HEK293 (cell line): ENCODE results near the gene ALG8.
A peak's percentile ranks its signal among the peaks of the same experiment; 100 is the strongest.

ENCODE experiments used
- CTCF ChIA-PET: fragments of 350-600 bp; formaldehyde crosslinking; extraction: SDS; loops from one replicate; lab custom pipeline; 2021; ENCODE audit warnings: antibody characterized with exemption; lab: Yijun Ruan, JAX
- POLR2A ChIA-PET: fragments of 300-600 bp; formaldehyde crosslinking; extraction: SDS; loops from one replicate; lab custom pipeline; 2020; ENCODE audit warnings: antibody characterized with exemption, inconsistent platforms; lab: Yijun Ruan, JAX
- H3K27ac ChIP-seq: fragments of 200-500 bp; sonication (Bioruptor generic); 2 replicates; pipeline ENCODE4 v1.5.1; 2014; ENCODE audit warnings: low read depth, low read length, control low read depth, inconsistent platforms; ENCODE audit errors: extremely low read depth
- H3K36me3 ChIP-seq, 2 experiments: fragments of 200-500 bp in 1 of 2; sonication (Bioruptor generic) in 1 of 2; 1 replicate in 1 of 2; 2 replicates in 1 of 2; pipeline ENCODE4 v1.5.1; 2014 to 2017; ENCODE audit warnings: inconsistent platforms in 2 of 2, low read length in 2 of 2; ENCODE audit not compliant: control insufficient read depth in 2 of 2, insufficient read depth in 1 of 2
- H3K4me1 ChIP-seq: fragments of 200-500 bp; sonication (Bioruptor generic); 2 replicates; pipeline ENCODE4 v1.5.1; 2014; ENCODE audit warnings: mild to moderate bottlenecking, low read length, inconsistent platforms; ENCODE audit not compliant: control insufficient read depth, insufficient read depth
- H3K4me3 ChIP-seq: 2 replicates; pipeline ENCODE4 v1.5.1; 2011; ENCODE audit warnings: low read depth, mild to moderate bottlenecking, control low read depth, low read length, moderate library complexity
- H3K9me3 ChIP-seq: fragments of 200-500 bp; sonication (Bioruptor generic); 2 replicates; pipeline ENCODE4 v1.5.1; 2014; ENCODE audit warnings: low read depth, low read length, inconsistent platforms; ENCODE audit not compliant: control insufficient read depth, insufficient read depth
- PATZ1 ChIP-seq: fragments of 450-650 bp; formaldehyde crosslinking; IDR thresholded peaks from 2 replicates; pipeline ENCODE4 v1.5.1; 2016; ENCODE audit warnings: missing biosample characterization, missing genetic modification characterization
- PBX3 ChIP-seq: sonication (generic); formaldehyde crosslinking; IDR thresholded peaks from 2 replicates; pipeline ENCODE4 v1.8.1; 2022; ENCODE audit warnings: mild to moderate bottlenecking, moderate library complexity, missing genetic modification reagents
- WT1 ChIP-seq: fragments of 450-650 bp; formaldehyde crosslinking; IDR thresholded peaks from 2 replicates; pipeline ENCODE4 v1.5.1; 2016; ENCODE audit warnings: missing biosample characterization, missing genetic modification characterization
- YY1 ChIP-seq: fragments of 450-650 bp; formaldehyde crosslinking; IDR thresholded peaks from 2 replicates; pipeline ENCODE4 v1.5.1; 2018; ENCODE audit warnings: missing biosample characterization, missing genetic modification characterization
- ZBTB10 ChIP-seq: fragments of 450-650 bp; formaldehyde crosslinking; IDR thresholded peaks from 2 replicates; pipeline ENCODE4 v1.5.1; 2016; ENCODE audit warnings: missing biosample characterization, missing genetic modification characterization
- ZFP69B ChIP-seq: fragments of 450-650 bp; formaldehyde crosslinking; IDR thresholded peaks from 2 replicates; pipeline ENCODE4 v1.5.1; 2016; ENCODE audit warnings: missing biosample characterization, missing genetic modification characterization
- ZNF175 ChIP-seq: fragments of 450-650 bp; formaldehyde crosslinking; IDR thresholded peaks from 2 replicates; pipeline ENCODE4 v1.5.1; 2016; ENCODE audit warnings: missing biosample characterization, missing genetic modification characterization
- ZNF19 ChIP-seq: fragments of 450-650 bp; formaldehyde crosslinking; IDR thresholded peaks from 2 replicates; pipeline ENCODE4; 2016; ENCODE audit warnings: missing biosample characterization, missing genetic modification characterization, low read depth
- ZNF23 ChIP-seq: fragments of 450-650 bp; formaldehyde crosslinking; IDR thresholded peaks from 2 replicates; pipeline ENCODE4 v1.5.1; 2016; ENCODE audit warnings: missing biosample characterization, missing genetic modification characterization, borderline replicate concordance
- ZNF274 ChIP-seq, 2 experiments: fragments of 200-500 bp in 1 of 2; fragments of 450-650 bp in 1 of 2; sonication (Bioruptor generic) in 1 of 2; formaldehyde crosslinking in 1 of 2; IDR thresholded peaks; 2 replicates each; pipeline versions ENCODE4 v1.5.1 to v1.6.1; 2014 to 2016; ENCODE audit warnings: borderline replicate concordance in 1 of 2, inconsistent platforms in 1 of 2, low read length in 1 of 2, missing biosample characterization in 1 of 2, missing genetic modification characterization in 1 of 2
- ZNF423 ChIP-seq: fragments of 450-650 bp; formaldehyde crosslinking; IDR thresholded peaks from 2 replicates; pipeline ENCODE4 v1.5.1; 2016; ENCODE audit warnings: missing biosample characterization, missing genetic modification characterization
- ZNF654 ChIP-seq: fragments of 450-650 bp; formaldehyde crosslinking; IDR thresholded peaks from 2 replicates; pipeline ENCODE4 v1.5.1; 2016; ENCODE audit warnings: low read depth, missing biosample characterization, missing genetic modification characterization
- ZNF837 ChIP-seq: fragments of 450-650 bp; formaldehyde crosslinking; IDR thresholded peaks from 2 replicates; pipeline ENCODE4 v1.5.1; 2016; ENCODE audit warnings: missing biosample characterization, missing genetic modification characterization
- ZSCAN23 ChIP-seq: fragments of 450-650 bp; formaldehyde crosslinking; IDR thresholded peaks from 2 replicates; pipeline ENCODE4 v1.5.1; 2016; ENCODE audit warnings: missing biosample characterization, missing genetic modification characterization
- TF ChIP-seq, protein P1 (sequence below): fragments of 450-650 bp; formaldehyde crosslinking; IDR thresholded peaks from 2 replicates; pipeline ENCODE4 v1.5.1; 2016; ENCODE audit warnings: missing biosample characterization, missing genetic modification characterization
- TF ChIP-seq, protein P2 (sequence below): fragments of 450-650 bp; formaldehyde crosslinking; IDR thresholded peaks from 2 replicates; pipeline ENCODE4 v1.5.1; 2016; ENCODE audit warnings: missing biosample characterization, missing genetic modification characterization
- TF ChIP-seq, protein P3 (sequence below): fragments of 450-650 bp; formaldehyde crosslinking; IDR thresholded peaks from 2 replicates; pipeline ENCODE4 v1.5.1; 2016; ENCODE audit warnings: missing biosample characterization, missing genetic modification characterization

The ALG8 gene

DNA sequence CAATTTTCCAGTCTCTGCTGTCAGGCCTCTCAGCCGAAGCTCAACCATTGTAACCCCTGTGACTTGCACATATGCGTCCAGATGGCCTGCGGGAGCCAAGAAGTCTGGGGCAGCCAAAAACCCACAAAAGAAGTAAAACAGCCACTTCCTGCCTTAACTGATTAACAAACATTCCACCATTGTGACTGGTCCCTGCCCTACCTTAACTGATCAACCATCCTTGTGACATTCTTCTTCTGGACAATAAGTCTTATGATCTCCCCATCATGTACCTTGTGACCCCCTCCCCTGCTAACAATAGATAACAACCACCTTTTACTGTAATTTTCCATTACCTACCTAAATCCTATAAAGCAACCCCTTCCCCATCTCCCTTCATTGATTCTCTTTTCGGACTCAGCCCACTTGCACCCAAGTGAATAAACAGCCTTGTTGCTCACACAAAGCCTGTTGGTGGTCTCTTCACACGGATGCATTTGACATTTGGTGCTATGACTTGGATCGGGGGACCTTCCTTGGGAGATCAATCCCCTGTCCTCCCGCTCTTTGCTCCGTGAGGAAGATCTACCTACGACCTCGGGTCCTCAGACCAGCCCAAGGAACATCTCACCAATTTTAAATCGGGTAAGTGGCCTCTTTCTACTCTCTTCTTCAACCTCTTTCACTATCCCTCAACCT, 58.5 kb downstream of the ALG8 start:
- POLR2A ChIA-PET, result interaction anchor here (0.7 kb wide), 1 partner anchor 70 kb away, joined by 3 read pairs; no protein-coding TSS in a partner anchor
- no peak for TF ChIP-seq PATZ1 (tag by site-specific recombination)
- TF ChIP-seq, protein P1, sequence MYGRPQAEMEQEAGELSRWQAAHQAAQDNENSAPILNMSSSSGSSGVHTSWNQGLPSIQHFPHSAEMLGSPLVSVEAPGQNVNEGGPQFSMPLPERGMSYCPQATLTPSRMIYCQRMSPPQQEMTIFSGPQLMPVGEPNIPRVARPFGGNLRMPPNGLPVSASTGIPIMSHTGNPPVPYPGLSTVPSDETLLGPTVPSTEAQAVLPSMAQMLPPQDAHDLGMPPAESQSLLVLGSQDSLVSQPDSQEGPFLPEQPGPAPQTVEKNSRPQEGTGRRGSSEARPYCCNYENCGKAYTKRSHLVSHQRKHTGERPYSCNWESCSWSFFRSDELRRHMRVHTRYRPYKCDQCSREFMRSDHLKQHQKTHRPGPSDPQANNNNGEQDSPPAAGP (tag by site-specific recombination), result no peak
- no peak for TF ChIP-seq ZNF423
- no peak for TF ChIP-seq ZNF274 (IDR thresholded peaks at IDR 0.05; ENCODE audit: low read length)
- no peak for TF ChIP-seq ZNF274 (tag by site-specific recombination; IDR thresholded peaks at IDR 0.05; ENCODE audit: borderline replicate concordance)
- no peak for TF ChIP-seq ZNF23
- TF ChIP-seq PBX3 (CRISPR knock-in tag), result no peak
- no peak for TF ChIP-seq ZNF654
- TF ChIP-seq, protein P2, sequence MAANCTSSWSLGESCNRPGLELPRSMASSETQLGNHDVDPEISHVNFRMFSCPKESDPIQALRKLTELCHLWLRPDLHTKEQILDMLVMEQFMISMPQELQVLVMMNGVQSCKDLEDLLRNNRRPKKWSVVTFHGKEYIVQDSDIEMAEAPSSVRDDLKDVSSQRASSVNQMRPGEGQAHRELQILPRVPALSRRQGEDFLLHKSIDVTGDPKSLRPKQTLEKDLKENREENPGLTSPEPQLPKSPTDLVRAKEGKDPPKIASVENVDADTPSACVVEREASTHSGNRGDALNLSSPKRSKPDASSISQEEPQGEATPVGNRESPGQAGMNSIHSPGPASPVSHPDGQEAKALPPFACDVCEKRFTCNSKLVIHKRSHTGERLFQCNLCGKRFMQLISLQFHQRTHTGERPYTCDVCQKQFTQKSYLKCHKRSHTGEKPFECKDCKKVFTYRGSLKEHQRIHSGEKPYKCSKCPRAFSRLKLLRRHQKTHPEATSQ (tag by site-specific recombination), result no peak
- TF ChIP-seq ZSCAN23 (tag by site-specific recombination), result no peak
- TF ChIP-seq, all 188 proteins: peak for 0
- H3K27ac ChIP-seq, result no peak overlapping the region
- CTCF ChIA-PET, result no interaction called here
- H3K36me3 ChIP-seq, result peaks cover 0 to 18% of the 10 kb centered on the region in 2 experiments; a peak in 1 of 3 replicates
- H3K9me3 ChIP-seq, result no peaks in the 10 kb centered on the region
- peaks cover 3% of the 10 kb centered on the region; the same call in 1 of the 2 replicates for H3K4me1 ChIP-seq
- H3K4me3 ChIP-seq, result no peak overlapping the region

DNA sequence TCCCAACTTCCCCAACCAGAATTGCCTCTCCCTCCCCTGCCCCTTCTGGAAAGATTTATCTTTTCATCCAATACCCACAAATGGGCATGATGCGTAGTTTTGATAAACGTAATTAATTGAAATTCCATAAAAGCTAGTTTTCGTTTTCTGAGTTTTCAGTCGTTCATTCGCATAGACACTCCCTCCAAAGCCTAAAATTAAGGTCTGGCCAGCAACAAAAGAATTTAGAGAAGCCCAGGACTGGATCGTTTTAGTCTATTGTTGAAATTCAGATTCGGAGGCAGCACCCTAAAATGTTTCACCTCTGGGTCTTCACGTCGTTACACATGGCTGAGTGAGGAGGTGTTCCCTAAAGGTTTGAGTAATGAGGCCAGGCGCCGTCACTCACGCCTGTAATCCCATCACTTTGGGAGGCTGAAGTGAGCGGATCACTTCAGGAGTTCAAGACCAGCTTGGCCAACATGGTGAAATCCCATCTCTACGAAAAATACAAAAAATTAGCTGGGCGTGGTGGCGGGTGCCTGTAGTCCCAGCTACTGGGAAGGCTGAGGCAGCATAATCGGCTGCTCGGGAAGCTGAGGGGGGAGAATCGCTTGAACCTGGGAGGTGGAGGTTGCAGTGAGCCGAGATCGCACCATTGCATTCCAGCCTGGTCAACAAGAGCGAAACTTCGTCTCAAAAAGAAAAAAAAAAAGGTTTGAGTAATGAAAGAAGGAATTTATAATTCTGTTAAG, 59.2 kb downstream of the ALG8 start:
- H3K27ac ChIP-seq, result no peak overlapping the region
- no peaks in the 10 kb centered on the region for H3K9me3 ChIP-seq
- ChIA-PET POLR2A (interaction anchor here (0.6 to 1.4 kb wide), 4 partner anchors 40 to 229 kb away, joined by 3 to 4 read pairs (median 3); partner anchors contain the start of gene KCTD21), CTCF (no interaction called here)
- H3K4me1 ChIP-seq, result peaks cover 3% of the 10 kb centered on the region; the same call in 1 of the 2 replicates
- H3K4me3 ChIP-seq, result peak overlapping the region; percentile 83
- peaks cover 0 to 22% of the 10 kb centered on the region in 2 experiments; a peak in 1 of 3 replicates for H3K36me3 ChIP-seq
- TF ChIP-seq ZFP69B (tag by site-specific recombination) (no peak), ZNF19 (tag by site-specific recombination) (no peak), ZBTB10 (tag by site-specific recombination) (0 out of 2 replicates have a peak, but pooled peaks have one; percentile 1), WT1 (tag by site-specific recombination) (peak; percentile 2; the same call in 1 of the 2 replicates), YY1 (tag by site-specific recombination) (no peak), ZNF175 (tag by site-specific recombination) (no peak), ZNF837 (no peak)
- TF ChIP-seq, protein P3, sequence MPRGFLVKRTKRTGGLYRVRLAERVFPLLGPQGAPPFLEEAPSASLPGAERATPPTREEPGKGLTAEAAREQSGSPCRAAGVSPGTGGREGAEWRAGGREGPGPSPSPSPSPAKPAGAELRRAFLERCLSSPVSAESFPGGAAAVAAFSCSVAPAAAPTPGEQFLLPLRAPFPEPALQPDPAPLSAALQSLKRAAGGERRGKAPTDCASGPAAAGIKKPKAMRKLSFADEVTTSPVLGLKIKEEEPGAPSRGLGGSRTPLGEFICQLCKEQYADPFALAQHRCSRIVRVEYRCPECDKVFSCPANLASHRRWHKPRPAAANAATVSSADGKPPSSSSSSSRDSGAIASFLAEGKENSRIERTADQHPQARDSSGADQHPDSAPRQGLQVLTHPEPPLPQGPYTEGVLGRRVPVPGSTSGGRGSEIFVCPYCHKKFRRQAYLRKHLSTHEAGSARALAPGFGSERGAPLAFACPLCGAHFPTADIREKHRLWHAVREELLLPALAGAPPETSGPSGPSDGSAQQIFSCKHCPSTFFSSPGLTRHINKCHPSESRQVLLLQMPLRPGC (tag by site-specific recombination), result no peak
